Neural crest cell (in vitro differentiated cells): ENCODE measurements around the gene RNU6-7. TPM values are rescaled to one million over a fixed set of nuclear protein-coding genes. Genes with fewer than 3 reads are reported as not detected.
A peak's percentile ranks its signal among the peaks of the same experiment; 100 is the strongest.

Source experiments
- DNase-seq: peaks from one replicate; pipeline ENCODE4 v3.0.0; 2021; ENCODE audit warnings: low read depth, mixed read lengths, low spot score
- H3K27ac Mint-ChIP-seq: one replicate; pipeline ENCODE4 v1.8.0; 2021; ENCODE audit warnings: mild to moderate bottlenecking, mixed read lengths; ENCODE audit not compliant: unreplicated experiment
- H3K27me3 Mint-ChIP-seq: 2 replicates; pipeline ENCODE4 v1.8.0; 2021; ENCODE audit warnings: low read depth, mild to moderate bottlenecking, mixed read lengths
- H3K36me3 Mint-ChIP-seq: 2 replicates; pipeline ENCODE4 v1.8.0; 2021; ENCODE audit warnings: low read depth, mild to moderate bottlenecking, mixed read lengths
- H3K4me1 Mint-ChIP-seq: 2 replicates; pipeline ENCODE4 v1.8.0; 2021; ENCODE audit warnings: mixed read lengths
- H3K4me3 Mint-ChIP-seq: one replicate; pipeline ENCODE4 v1.8.0; 2021; ENCODE audit warnings: mild to moderate bottlenecking, mixed read lengths
- H3K9me3 Mint-ChIP-seq: 2 replicates; pipeline ENCODE4 v1.8.0; 2021; ENCODE audit warnings: mixed read lengths
- CTCF ChIP-seq: fragments of 200-600 bp; sonication (generic); conservative IDR thresholded peaks from 2 replicates; pipeline ENCODE4 v1.5.0; 2021; ENCODE audit warnings: antibody characterized with exemption, mild to moderate bottlenecking
- total RNA-seq: library from RNA; stranded (reverse); gene quantifications from 2 replicates; pipeline ENCODE4 v1.2.1, GENCODE V29; 2021

Gene RNU6-7
- total RNA-seq, 1 donor from 2014 or later = not detected

GRCh38 chr14:32212833-32213232, 11.0 kb downstream of the RNU6-7 start:
- peaks cover 3% of the 10 kb centered on the region for H3K9me3 Mint-ChIP-seq
- no peak overlapping the region for H3K4me3 Mint-ChIP-seq
- TF ChIP-seq CTCF = no peak
- no peaks in the 10 kb centered on the region for H3K27me3 Mint-ChIP-seq
- DNase-seq = no peak
- H3K4me1 Mint-ChIP-seq = no peaks in the 10 kb centered on the region
- H3K36me3 Mint-ChIP-seq = no peaks in the 10 kb centered on the region
- no peak overlapping the region for H3K27ac Mint-ChIP-seq

- DNase-seq = no peak
- TF ChIP-seq CTCF = no peak
- Mint-ChIP-seq H3K36me3 (no peaks in the 10 kb centered on the region), H3K27me3 (no peaks in the 10 kb centered on the region), H3K9me3 (peaks cover 3% of the 10 kb centered on the region), H3K4me3 (no peak overlapping the region), H3K27ac (no peak overlapping the region), H3K4me1 (no peaks in the 10 kb centered on the region)
Observed at GRCh38 chr14:32217301-32217700, 15.5 kb downstream of the RNU6-7 start.

- TF ChIP-seq CTCF = peak; percentile 53
- no peak overlapping the region for H3K4me3 Mint-ChIP-seq
- H3K4me1 Mint-ChIP-seq = no peaks in the 10 kb centered on the region
- H3K27me3 Mint-ChIP-seq = no peaks in the 10 kb centered on the region
- no peaks in the 10 kb centered on the region for H3K36me3 Mint-ChIP-seq
- DNase-seq = no peak
- no peak overlapping the region for H3K27ac Mint-ChIP-seq
- no peaks in the 10 kb centered on the region for H3K9me3 Mint-ChIP-seq
Observed at GRCh38 chr14:32224737-32225377, 23.0 kb downstream of the RNU6-7 start.

GRCh38 chr14:32225378-32225920, 23.6 kb downstream of the RNU6-7 start:
- no peaks in the 10 kb centered on the region for H3K4me1 Mint-ChIP-seq
- no peak overlapping the region for H3K4me3 Mint-ChIP-seq
- no peaks in the 10 kb centered on the region for H3K9me3 Mint-ChIP-seq
- DNase-seq = no peak
- H3K36me3 Mint-ChIP-seq = no peaks in the 10 kb centered on the region
- TF ChIP-seq CTCF = no peak
- H3K27ac Mint-ChIP-seq = no peak overlapping the region
- H3K27me3 Mint-ChIP-seq = no peaks in the 10 kb centered on the region

- H3K9me3 Mint-ChIP-seq = no peaks in the 10 kb centered on the region
- H3K36me3 Mint-ChIP-seq = no peaks in the 10 kb centered on the region
- TF ChIP-seq CTCF = no peak
- no peaks in the 10 kb centered on the region for H3K27me3 Mint-ChIP-seq
- DNase-seq = no peak
- no peak overlapping the region for H3K4me3 Mint-ChIP-seq
- H3K27ac Mint-ChIP-seq = no peak overlapping the region
- H3K4me1 Mint-ChIP-seq = no peaks in the 10 kb centered on the region
Observed at GRCh38 chr14:32226056-32226455, 24.2 kb downstream of the RNU6-7 start.
